DOHH2 (cell line): Measurements from ENCODE around the gene CCNL1.
"Not testable (repeated sequence)": the region's sequence is repeated elsewhere in the genome, so short reads cannot be mapped to it uniquely, and the experiment has no call there.

Source experiments
- H3F3A ChIP-seq: fragments of 200-600 bp; sonication (generic), shearing (Covaris generic); 2 replicates; pipeline ENCODE4 v1.6.0; 2016; ENCODE audit warnings: antibody characterized with exemption, mild to moderate bottlenecking; ENCODE audit not compliant: control insufficient read depth, insufficient read depth
- H3K27ac ChIP-seq: fragments of 200-600 bp; sonication (generic); 2 replicates; pipeline ENCODE4 v1.5.1; 2014; ENCODE audit warnings: low read depth, mild to moderate bottlenecking, low read length, moderate library complexity
- H3K27me3 ChIP-seq: fragments of 200-600 bp; sonication (generic); 2 replicates; pipeline ENCODE4 v1.6.1; 2014; ENCODE audit warnings: mild to moderate bottlenecking, low read length, mixed read lengths; ENCODE audit not compliant: control insufficient read depth
- H3K36me3 ChIP-seq: fragments of 200-600 bp; sonication (generic); 2 replicates; pipeline ENCODE4 v1.6.1; 2014; ENCODE audit warnings: mild to moderate bottlenecking, low read length, moderate library complexity, mixed read lengths; ENCODE audit not compliant: control insufficient read depth
- H3K4me1 ChIP-seq: fragments of 200-600 bp; sonication (generic); 2 replicates; pipeline ENCODE4 v1.6.1; 2014; ENCODE audit warnings: mild to moderate bottlenecking, low read length, mixed read lengths; ENCODE audit not compliant: control insufficient read depth
- H3K4me2 ChIP-seq: fragments of 200-600 bp; sonication (generic); 2 replicates; pipeline ENCODE4 v1.6.0; 2014; ENCODE audit warnings: mild to moderate bottlenecking, low read length, moderate library complexity
- H3K4me3 ChIP-seq: fragments of 200-600 bp; sonication (generic); 2 replicates; pipeline ENCODE4 v1.5.1; 2014; ENCODE audit warnings: mild to moderate bottlenecking, low read length, mixed read lengths
- H3K79me2 ChIP-seq: fragments of 200-600 bp; sonication (generic); 2 replicates; pipeline ENCODE4 v1.6.1; 2014; ENCODE audit warnings: mild to moderate bottlenecking, low read length, mixed read lengths; ENCODE audit not compliant: control insufficient read depth
- H3K9me2 ChIP-seq: fragments of 200-600 bp; sonication (generic); replicated peaks from 2 replicates; pipeline ENCODE4 v1.6.1; 2014; ENCODE audit warnings: mild to moderate bottlenecking, low read length, mixed read lengths; ENCODE audit not compliant: control insufficient read depth
- H3K9me3 ChIP-seq: fragments of 200-600 bp; sonication (generic); 2 replicates; pipeline ENCODE4 v1.6.1; 2014; ENCODE audit warnings: antibody characterized with exemption, low read length, mixed read lengths; ENCODE audit not compliant: control insufficient read depth, insufficient read depth
- H4K20me1 ChIP-seq: fragments of 200-600 bp; sonication (generic); 2 replicates; pipeline ENCODE4 v1.6.0; 2014; ENCODE audit warnings: low read depth, mild to moderate bottlenecking, antibody characterized with exemption, low read length, moderate library complexity; ENCODE audit not compliant: control insufficient read depth, insufficient read depth
- EZH2phosphoT487 ChIP-seq: fragments of 200-600 bp; sonication (generic); IDR thresholded peaks from 2 replicates; pipeline ENCODE4 v1.6.1; 2017; ENCODE audit warnings: borderline replicate concordance, mild to moderate bottlenecking, antibody characterized with exemption, low read length, moderate library complexity, mixed read lengths
- TF ChIP-seq, protein P1 (sequence below): fragments of 200-600 bp; sonication (generic); IDR thresholded peaks from one replicate; pipeline ENCODE4 v1.5.1; 2014; ENCODE audit warnings: antibody characterized with exemption, mild to moderate bottlenecking, low read depth, low read length; ENCODE audit not compliant: poor library complexity, severe bottlenecking

CCNL1 gene

DNA sequence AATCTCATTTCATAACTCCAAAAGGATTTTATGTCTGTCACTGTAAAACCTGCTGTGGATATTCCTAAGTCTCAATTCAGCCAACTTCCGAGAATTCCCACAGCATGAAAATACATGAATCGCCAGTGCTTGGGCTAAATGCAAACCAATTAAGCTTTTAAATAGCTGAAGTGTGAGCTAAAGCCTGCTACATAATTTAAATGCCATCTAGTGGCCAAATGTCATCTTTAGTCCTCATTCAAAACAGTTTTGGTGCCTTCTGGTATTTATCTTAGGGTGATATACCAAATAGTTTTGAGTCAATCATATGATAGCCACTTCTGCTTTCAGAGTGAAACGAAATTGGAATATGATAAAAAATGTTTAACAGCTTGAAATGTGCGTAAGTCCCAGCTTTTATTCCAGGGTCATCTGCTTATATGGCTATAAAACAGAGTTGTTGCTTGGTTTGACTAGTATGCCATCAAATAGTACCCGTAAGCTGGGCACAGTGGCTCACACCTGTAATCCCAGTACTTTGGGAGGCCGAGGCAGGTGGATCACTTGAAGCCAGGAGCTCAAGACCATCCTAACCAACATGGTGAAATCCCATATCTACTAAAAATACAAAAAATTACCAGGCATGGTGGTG, 41.8 kb upstream of the CCNL1 start:
- H3K27me3 ChIP-seq: no peaks in the 10 kb centered on the region
- H3K79me2 ChIP-seq: no peaks in the 10 kb centered on the region
- no peak overlapping the region for H3K27ac ChIP-seq
- no peaks in the 10 kb centered on the region for H3K36me3 ChIP-seq
- H3K4me3 ChIP-seq: no peak overlapping the region
- no peaks in the 10 kb centered on the region for H3K9me2 ChIP-seq
- TF ChIP-seq, protein P1, sequence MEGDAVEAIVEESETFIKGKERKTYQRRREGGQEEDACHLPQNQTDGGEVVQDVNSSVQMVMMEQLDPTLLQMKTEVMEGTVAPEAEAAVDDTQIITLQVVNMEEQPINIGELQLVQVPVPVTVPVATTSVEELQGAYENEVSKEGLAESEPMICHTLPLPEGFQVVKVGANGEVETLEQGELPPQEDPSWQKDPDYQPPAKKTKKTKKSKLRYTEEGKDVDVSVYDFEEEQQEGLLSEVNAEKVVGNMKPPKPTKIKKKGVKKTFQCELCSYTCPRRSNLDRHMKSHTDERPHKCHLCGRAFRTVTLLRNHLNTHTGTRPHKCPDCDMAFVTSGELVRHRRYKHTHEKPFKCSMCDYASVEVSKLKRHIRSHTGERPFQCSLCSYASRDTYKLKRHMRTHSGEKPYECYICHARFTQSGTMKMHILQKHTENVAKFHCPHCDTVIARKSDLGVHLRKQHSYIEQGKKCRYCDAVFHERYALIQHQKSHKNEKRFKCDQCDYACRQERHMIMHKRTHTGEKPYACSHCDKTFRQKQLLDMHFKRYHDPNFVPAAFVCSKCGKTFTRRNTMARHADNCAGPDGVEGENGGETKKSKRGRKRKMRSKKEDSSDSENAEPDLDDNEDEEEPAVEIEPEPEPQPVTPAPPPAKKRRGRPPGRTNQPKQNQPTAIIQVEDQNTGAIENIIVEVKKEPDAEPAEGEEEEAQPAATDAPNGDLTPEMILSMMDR: peak; percentile 66
- TF ChIP-seq EZH2phosphoT487: no peak
- no peaks in the 10 kb centered on the region for H3F3A ChIP-seq
- no peaks in the 10 kb centered on the region for H4K20me1 ChIP-seq
- no peak overlapping the region for H3K4me2 ChIP-seq
- H3K4me1 ChIP-seq: peaks cover 3% of the 10 kb centered on the region
- H3K9me3 ChIP-seq: no peaks in the 10 kb centered on the region

DNA sequence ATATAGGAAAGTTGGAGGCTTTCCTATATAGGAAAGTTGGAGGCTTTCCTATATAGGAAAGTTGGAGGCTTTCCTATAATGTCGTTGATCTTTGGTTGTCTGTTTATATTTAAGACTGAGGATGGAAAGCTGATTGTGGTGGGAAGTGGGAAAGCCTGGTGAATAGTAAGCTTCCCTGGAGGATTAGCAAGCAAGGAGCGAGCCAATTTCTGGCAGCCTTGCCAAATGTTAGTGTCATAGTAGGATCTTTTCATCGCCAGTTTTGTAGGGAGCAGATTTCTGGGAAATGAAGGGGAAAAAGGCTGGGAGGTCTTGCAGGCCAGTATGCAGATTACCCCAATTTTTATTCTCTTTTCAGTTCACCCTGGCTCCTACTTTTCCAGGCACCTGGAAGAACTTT, 39.9 kb upstream of the CCNL1 start:
- Histone ChIP-seq H3K4me2 (no peak overlapping the region), H3K9me2 (no peaks in the 10 kb centered on the region), H3K36me3 (no peaks in the 10 kb centered on the region), H3K4me3 (no peak overlapping the region), H3K27ac (no peak overlapping the region), H3K9me3 (no peaks in the 10 kb centered on the region), H4K20me1 (no peaks in the 10 kb centered on the region), H3F3A (no peaks in the 10 kb centered on the region), H3K4me1 (peaks cover 3% of the 10 kb centered on the region), H3K79me2 (no peaks in the 10 kb centered on the region), H3K27me3 (no peaks in the 10 kb centered on the region)
- TF ChIP-seq EZH2phosphoT487: no peak
- TF ChIP-seq, protein P1: no peak

DNA sequence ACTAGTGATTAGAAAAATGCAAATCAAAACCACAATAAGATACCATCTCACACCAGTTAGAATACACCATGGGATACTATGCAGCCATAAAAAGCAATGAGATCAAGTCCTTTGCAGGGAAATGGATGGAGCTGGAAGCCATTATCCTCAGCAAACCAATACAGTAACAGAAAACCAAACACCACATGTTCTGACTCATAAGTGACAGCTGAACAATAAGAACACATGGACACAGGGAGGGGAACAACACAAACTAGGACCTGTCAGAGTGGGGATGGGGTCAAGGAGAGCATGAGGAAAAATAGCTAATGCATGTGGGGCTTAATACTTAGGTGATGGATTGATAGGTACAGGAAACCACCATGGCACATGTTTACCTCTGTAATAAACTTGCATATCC, 36.0 kb upstream of the CCNL1 start:
- Histone ChIP-seq H3K4me1 (no peaks in the 10 kb centered on the region), H3F3A (no peaks in the 10 kb centered on the region), H3K4me2 (no peak overlapping the region), H3K9me3 (no peaks in the 10 kb centered on the region), H3K27me3 (no peaks in the 10 kb centered on the region), H3K79me2 (no peaks in the 10 kb centered on the region), H3K4me3 (no peak overlapping the region), H3K9me2 (no peaks in the 10 kb centered on the region), H3K36me3 (no peaks in the 10 kb centered on the region), H3K27ac (no peak overlapping the region), H4K20me1 (no peaks in the 10 kb centered on the region)
- TF ChIP-seq, protein P1: no peak
- TF ChIP-seq EZH2phosphoT487: no peak

DNA sequence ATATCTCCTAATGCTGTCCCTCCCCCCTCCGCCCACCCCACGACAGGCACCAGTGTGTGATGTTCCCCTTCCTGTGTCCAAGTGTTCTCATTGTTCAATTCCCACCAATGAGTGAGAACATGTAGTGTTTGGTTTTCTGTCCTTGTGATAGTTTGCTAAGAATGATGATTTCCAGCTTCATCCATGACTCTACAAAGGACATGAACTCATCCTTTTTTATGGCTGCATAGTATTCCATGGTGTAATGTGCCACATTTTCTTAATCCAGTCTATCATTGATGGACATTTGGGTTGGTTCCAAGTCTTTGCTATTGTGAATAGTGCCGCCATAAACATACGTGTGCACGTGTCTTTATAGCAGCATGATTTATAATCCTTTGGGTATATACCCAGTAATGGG, 31.2 kb upstream of the CCNL1 start:
- not testable (repeated sequence) for H3K9me2 ChIP-seq, H3K4me3 ChIP-seq, H3F3A ChIP-seq, H3K27me3 ChIP-seq, H3K4me1 ChIP-seq, H3K4me2 ChIP-seq, H3K27ac ChIP-seq, H3K36me3 ChIP-seq, H4K20me1 ChIP-seq, H3K79me2 ChIP-seq
- H3K9me3 ChIP-seq: peaks cover 28% of the 10 kb centered on the region
